Liver (tissue), 3 donors: ENCODE data around the gene NT5C1A.

Experiments
- EGR1 ChIP-seq, 2 donors: IDR thresholded peaks; 2 replicates each; pipeline ENCODE4 v1.6.1; 2016 to 2018; ENCODE audit warnings: antibody characterized with exemption in 2 of 2, low read depth in 2 of 2
- JUND ChIP-seq, 2 donors: IDR thresholded peaks; 2 replicates each; pipeline ENCODE4 v1.6.1; 2016; ENCODE audit warnings: antibody characterized with exemption in 2 of 2
- RAD21 ChIP-seq, 2 donors: IDR thresholded peaks; 2 replicates each; pipeline ENCODE4 v1.6.1; 2016; ENCODE audit warnings: antibody characterized with exemption in 2 of 2, mild to moderate bottlenecking in 2 of 2
- RXRA ChIP-seq, 2 donors: IDR thresholded peaks; 2 replicates each; pipeline ENCODE4 v1.6.1; 2017 to 2018; ENCODE audit warnings: antibody characterized with exemption in 2 of 2, mild to moderate bottlenecking in 1 of 2
- TAF1 ChIP-seq: conservative IDR thresholded peaks from 2 replicates; pipeline ENCODE4 v1.6.1; 2016; ENCODE audit warnings: antibody characterized with exemption, mild to moderate bottlenecking
- TF ChIP-seq, protein P1 (sequence below): fragments of 150-350 bp; IDR thresholded peaks from 2 replicates; pipeline ENCODE4 v1.5.1; 2017; ENCODE audit warnings: improper control_type of control experiment, low read depth, low read length; ENCODE audit not compliant: missing input control
- TF ChIP-seq, protein P2 (sequence below): IDR thresholded peaks from 2 replicates; pipeline ENCODE4 v1.6.1; 2016; ENCODE audit warnings: antibody characterized with exemption
- TF ChIP-seq, protein P3 (sequence below): IDR thresholded peaks from 2 replicates; pipeline ENCODE4 v1.6.1; 2016; ENCODE audit warnings: antibody characterized with exemption
- TF ChIP-seq, protein P4 (sequence below): IDR thresholded peaks from 2 replicates; pipeline ENCODE4 v1.6.1; 2016; ENCODE audit warnings: antibody characterized with exemption, mild to moderate bottlenecking
- TF ChIP-seq, protein P5 (sequence below): IDR thresholded peaks from 2 replicates; pipeline ENCODE4 v1.6.1; 2016; ENCODE audit warnings: antibody characterized with exemption
- donor health status: healthy.
- donor health status: healthy.

DNA sequence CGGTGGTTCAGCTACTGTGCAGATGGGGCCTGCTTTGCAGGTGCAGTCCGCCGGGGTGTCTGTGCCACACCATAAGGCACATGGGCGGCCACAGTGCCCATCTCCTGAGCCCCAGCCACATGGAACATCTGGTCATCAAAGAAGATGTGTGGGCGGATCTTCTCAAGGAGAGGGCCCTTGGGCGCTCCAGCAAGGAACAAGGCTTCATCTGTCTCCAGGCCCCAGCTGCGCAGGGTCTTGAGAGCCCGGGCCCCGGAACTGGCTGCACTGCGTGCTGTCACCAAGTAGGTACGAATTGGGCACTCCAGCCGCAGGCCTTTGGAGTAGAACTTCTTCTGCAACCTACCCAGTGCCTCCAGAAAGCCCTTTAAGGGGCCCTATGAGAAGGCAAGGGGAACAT is 12.8 kb downstream of the NT5C1A start:
- TF ChIP-seq TAF1 (no peak), RAD21 (IDR thresholded peaks at IDR 0.05) (no peak), RXRA (IDR thresholded peaks at IDR 0.05) (no peak), JUND (IDR thresholded peaks at IDR 0.05) (no peak), EGR1 (IDR thresholded peaks at IDR 0.05; ENCODE audit: low read depth in 2 of 2) (no peak)
- TF ChIP-seq, protein P1, sequence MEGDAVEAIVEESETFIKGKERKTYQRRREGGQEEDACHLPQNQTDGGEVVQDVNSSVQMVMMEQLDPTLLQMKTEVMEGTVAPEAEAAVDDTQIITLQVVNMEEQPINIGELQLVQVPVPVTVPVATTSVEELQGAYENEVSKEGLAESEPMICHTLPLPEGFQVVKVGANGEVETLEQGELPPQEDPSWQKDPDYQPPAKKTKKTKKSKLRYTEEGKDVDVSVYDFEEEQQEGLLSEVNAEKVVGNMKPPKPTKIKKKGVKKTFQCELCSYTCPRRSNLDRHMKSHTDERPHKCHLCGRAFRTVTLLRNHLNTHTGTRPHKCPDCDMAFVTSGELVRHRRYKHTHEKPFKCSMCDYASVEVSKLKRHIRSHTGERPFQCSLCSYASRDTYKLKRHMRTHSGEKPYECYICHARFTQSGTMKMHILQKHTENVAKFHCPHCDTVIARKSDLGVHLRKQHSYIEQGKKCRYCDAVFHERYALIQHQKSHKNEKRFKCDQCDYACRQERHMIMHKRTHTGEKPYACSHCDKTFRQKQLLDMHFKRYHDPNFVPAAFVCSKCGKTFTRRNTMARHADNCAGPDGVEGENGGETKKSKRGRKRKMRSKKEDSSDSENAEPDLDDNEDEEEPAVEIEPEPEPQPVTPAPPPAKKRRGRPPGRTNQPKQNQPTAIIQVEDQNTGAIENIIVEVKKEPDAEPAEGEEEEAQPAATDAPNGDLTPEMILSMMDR = no peak
- TF ChIP-seq, protein P2, sequence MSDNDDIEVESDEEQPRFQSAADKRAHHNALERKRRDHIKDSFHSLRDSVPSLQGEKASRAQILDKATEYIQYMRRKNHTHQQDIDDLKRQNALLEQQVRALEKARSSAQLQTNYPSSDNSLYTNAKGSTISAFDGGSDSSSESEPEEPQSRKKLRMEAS = no peak
- TF ChIP-seq, protein P3, sequence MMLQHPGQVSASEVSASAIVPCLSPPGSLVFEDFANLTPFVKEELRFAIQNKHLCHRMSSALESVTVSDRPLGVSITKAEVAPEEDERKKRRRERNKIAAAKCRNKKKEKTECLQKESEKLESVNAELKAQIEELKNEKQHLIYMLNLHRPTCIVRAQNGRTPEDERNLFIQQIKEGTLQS = no peak
- TF ChIP-seq, protein P4, sequence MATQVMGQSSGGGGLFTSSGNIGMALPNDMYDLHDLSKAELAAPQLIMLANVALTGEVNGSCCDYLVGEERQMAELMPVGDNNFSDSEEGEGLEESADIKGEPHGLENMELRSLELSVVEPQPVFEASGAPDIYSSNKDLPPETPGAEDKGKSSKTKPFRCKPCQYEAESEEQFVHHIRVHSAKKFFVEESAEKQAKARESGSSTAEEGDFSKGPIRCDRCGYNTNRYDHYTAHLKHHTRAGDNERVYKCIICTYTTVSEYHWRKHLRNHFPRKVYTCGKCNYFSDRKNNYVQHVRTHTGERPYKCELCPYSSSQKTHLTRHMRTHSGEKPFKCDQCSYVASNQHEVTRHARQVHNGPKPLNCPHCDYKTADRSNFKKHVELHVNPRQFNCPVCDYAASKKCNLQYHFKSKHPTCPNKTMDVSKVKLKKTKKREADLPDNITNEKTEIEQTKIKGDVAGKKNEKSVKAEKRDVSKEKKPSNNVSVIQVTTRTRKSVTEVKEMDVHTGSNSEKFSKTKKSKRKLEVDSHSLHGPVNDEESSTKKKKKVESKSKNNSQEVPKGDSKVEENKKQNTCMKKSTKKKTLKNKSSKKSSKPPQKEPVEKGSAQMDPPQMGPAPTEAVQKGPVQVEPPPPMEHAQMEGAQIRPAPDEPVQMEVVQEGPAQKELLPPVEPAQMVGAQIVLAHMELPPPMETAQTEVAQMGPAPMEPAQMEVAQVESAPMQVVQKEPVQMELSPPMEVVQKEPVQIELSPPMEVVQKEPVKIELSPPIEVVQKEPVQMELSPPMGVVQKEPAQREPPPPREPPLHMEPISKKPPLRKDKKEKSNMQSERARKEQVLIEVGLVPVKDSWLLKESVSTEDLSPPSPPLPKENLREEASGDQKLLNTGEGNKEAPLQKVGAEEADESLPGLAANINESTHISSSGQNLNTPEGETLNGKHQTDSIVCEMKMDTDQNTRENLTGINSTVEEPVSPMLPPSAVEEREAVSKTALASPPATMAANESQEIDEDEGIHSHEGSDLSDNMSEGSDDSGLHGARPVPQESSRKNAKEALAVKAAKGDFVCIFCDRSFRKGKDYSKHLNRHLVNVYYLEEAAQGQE = no peak
- TF ChIP-seq, protein P5, sequence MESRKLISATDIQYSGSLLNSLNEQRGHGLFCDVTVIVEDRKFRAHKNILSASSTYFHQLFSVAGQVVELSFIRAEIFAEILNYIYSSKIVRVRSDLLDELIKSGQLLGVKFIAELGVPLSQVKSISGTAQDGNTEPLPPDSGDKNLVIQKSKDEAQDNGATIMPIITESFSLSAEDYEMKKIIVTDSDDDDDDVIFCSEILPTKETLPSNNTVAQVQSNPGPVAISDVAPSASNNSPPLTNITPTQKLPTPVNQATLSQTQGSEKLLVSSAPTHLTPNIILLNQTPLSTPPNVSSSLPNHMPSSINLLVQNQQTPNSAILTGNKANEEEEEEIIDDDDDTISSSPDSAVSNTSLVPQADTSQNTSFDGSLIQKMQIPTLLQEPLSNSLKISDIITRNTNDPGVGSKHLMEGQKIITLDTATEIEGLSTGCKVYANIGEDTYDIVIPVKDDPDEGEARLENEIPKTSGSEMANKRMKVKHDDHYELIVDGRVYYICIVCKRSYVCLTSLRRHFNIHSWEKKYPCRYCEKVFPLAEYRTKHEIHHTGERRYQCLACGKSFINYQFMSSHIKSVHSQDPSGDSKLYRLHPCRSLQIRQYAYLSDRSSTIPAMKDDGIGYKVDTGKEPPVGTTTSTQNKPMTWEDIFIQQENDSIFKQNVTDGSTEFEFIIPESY = no peak
